AG04449 (cell line): ENCODE data around the gene ABCC5.

Experiments used
- CTCF ChIA-PET: fragments of 350-600 bp; formaldehyde crosslinking; extraction: SDS; loops from one replicate; lab custom pipeline; 2021; ENCODE audit warnings: antibody characterized with exemption; lab: Yijun Ruan, JAX
- POLR2A ChIA-PET: fragments of 400-600, 350-600 bp; formaldehyde crosslinking; extraction: SDS; loops from one replicate; lab custom pipeline; 2020; ENCODE audit warnings: antibody characterized with exemption, inconsistent platforms; lab: Yijun Ruan, JAX
- DNase-seq: peaks from one replicate; pipeline ENCODE4 v3.0.0-alpha.2; 2010; ENCODE audit warnings: low read depth, low spot score
- H3K4me3 ChIP-seq: 2 replicates; pipeline ENCODE4 v1.5.1; 2011; ENCODE audit warnings: low read depth, mild to moderate bottlenecking, control low read depth, low read length
- TF ChIP-seq, protein P1 (sequence below): IDR thresholded peaks from one replicate; pipeline ENCODE4 v1.5.1; 2011; ENCODE audit warnings: mild to moderate bottlenecking, moderate library complexity, low read length, control low read depth, inconsistent platforms; ENCODE audit not compliant: insufficient read depth; ENCODE audit errors: missing control alignments

Gene ABCC5

DNA sequence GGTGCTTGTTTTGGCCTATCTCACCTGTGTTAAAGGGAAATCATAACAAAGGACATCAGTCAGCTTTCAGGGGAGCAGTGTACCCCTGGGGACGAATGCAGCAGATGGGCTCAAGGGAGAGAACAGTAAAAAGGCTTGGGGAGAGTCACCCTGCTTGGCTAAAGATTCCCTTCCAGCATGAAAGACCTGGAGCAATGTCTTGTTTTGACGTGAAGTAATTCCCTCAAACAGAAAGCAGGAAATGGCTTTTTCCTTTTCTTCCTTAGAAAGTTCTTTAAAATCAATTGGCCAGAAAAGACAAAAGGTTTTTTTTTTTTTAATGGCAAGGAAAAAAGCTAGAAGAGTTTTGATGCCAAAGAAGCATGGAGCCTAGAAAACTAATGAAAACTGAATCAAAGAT is 76.5 kb downstream of the ABCC5 start:
- H3K4me3 ChIP-seq, result no peak overlapping the region
- CTCF ChIA-PET, result interaction anchor here (1.2 kb wide), 1 partner anchor 77 kb away, joined by 6 read pairs; the partner anchor contains the start of gene ABCC5
- POLR2A ChIA-PET, result no interaction called here
- DNase-seq, result no peak
- TF ChIP-seq, protein P1, sequence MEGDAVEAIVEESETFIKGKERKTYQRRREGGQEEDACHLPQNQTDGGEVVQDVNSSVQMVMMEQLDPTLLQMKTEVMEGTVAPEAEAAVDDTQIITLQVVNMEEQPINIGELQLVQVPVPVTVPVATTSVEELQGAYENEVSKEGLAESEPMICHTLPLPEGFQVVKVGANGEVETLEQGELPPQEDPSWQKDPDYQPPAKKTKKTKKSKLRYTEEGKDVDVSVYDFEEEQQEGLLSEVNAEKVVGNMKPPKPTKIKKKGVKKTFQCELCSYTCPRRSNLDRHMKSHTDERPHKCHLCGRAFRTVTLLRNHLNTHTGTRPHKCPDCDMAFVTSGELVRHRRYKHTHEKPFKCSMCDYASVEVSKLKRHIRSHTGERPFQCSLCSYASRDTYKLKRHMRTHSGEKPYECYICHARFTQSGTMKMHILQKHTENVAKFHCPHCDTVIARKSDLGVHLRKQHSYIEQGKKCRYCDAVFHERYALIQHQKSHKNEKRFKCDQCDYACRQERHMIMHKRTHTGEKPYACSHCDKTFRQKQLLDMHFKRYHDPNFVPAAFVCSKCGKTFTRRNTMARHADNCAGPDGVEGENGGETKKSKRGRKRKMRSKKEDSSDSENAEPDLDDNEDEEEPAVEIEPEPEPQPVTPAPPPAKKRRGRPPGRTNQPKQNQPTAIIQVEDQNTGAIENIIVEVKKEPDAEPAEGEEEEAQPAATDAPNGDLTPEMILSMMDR, result no peak

GRCh38 chr3:183937601-183938286 is 79.9 kb downstream of the ABCC5 start:
- TF ChIP-seq, protein P1, result no peak
- H3K4me3 ChIP-seq, result no peak overlapping the region
- DNase-seq, result no peak
- POLR2A ChIA-PET, result no interaction called here
- CTCF ChIA-PET, result interaction anchor here (1.3 kb wide), 1 partner anchor 15 kb away, joined by 4 read pairs; no protein-coding TSS in a partner anchor

GRCh38 chr3:183933160-183933559 is 84.5 kb downstream of the ABCC5 start:
- TF ChIP-seq, protein P1, result no peak
- no peak for DNase-seq
- ChIA-PET CTCF (interaction anchor here (1.5 kb wide), 1 partner anchor 15 kb away, joined by 3 read pairs; no protein-coding TSS in a partner anchor), POLR2A (no interaction called here)
- H3K4me3 ChIP-seq, result no peak overlapping the region

- TF ChIP-seq, protein P1, result no peak
- DNase-seq, result no peak
- no peak overlapping the region for H3K4me3 ChIP-seq
- ChIA-PET CTCF (interaction anchor here (1.5 kb wide), 1 partner anchor 13 kb away, joined by 3 read pairs; no protein-coding TSS in a partner anchor), POLR2A (no interaction called here)
These were observed 85.8 kb downstream of the ABCC5 start for GRCh38 chr3:183931881-183932280.

DNA sequence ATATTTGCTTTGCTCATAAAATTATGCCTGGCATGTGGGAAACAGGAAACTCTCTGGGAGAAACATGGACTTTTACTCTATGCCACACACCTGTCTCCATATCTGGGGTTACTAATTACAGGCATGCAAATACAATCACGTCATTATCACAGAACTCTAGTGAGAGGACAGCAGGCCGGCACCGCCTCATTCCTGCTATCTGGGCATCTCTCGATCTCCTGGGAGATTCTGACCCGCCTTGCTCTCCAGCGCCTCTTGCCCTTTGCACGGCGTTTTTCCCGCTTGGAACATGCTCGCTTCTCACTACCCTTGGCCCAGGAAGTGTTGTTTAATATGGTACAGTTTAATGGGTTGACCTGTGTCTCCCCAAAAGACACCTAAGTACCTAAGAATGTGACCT is 87.6 kb downstream of the ABCC5 start:
- DNase-seq, result no peak
- ChIA-PET POLR2A (no interaction called here), CTCF (no interaction called here)
- TF ChIP-seq, protein P1, result no peak
- no peak overlapping the region for H3K4me3 ChIP-seq

DNA sequence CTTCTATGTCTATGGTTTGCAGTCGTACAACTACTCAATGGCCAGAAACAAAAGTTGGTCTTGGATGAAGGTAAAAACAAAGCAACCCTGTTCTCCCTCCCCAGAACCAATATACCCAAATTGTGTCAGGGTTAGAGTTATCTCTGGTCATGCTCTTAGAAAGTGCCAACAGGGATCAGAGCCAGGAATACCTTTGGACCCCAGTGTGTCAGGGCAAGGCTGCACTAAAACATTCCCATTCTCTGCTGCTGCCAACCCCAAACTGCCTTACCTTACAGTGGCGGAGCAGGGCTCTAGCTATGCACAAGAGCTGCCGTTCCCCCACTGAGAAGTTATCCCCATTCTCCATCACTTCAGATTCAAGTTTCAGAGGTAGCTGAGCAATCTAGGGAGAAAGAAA is 90.6 kb downstream of the ABCC5 start:
- H3K4me3 ChIP-seq, result no peak overlapping the region
- TF ChIP-seq, protein P1, result no peak
- ChIA-PET CTCF (no interaction called here), POLR2A (no interaction called here)
- no peak for DNase-seq
